GM18505 (cell line): ENCODE measurements around the gene RPS6KA2.
"Not testable (repeated sequence)": the region's sequence is repeated elsewhere in the genome, so short reads cannot be mapped to it uniquely, and the experiment has no call there.

Source experiments
- ATAC-seq: cut with Tn5 transposase; IDR thresholded peaks from one replicate; pipeline ENCODE4 v1.9.1; 2021; ENCODE audit not compliant: unreplicated experiment
- POLR2A ChIP-seq: IDR thresholded peaks from 4 replicates; pipeline ENCODE4 v1.6.1; 2011; ENCODE audit warnings: borderline replicate concordance; ENCODE audit not compliant: insufficient read depth, insufficient read length; ENCODE audit errors: extremely low read depth

Gene RPS6KA2

GRCh38 chr6:166637812-166638572 lies 10.9 kb upstream of the RPS6KA2 start:
- no peak for ATAC-seq
- TF ChIP-seq POLR2A = no peak

- no peak for ATAC-seq
- TF ChIP-seq POLR2A = no peak
These were observed 9.9 kb upstream of the RPS6KA2 start for GRCh38 chr6:166636934-166637333.

DNA sequence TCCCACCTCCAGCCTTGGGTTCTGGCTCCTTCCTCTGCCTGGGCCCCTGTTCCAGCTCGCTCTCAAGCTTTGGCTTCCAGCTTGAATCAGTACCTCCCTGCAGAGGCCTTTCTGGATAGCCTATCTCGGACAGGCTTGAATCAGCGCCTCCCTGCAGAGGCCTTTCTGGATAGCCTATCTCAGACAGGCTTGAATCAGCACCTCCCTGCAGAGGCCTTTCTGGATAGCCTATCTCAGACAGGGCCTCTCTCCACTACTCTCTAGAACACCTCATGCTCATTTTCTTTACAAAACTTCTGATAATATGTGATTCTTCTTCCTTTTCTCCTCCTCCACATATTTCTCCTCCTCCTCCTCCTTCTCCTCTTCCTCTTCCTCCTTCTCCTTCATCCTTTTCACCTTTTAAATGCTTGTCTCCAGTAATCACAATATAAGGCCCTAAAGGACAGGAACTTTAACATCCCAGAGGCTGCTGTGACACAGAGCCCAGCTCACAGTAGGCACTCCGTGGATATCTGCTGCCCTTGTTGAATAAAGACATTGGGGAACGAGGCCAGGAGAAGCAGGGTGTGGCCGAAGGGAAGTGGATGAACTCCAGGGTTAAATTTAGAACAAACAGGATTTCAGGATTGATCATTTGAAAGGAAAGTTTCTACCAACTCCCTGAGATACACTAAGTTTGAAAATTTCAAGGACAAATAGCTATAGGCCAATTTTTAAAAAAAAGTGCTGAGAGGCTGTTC lies 9.3 kb upstream of the RPS6KA2 start:
- no peak for ATAC-seq
- no peak for TF ChIP-seq POLR2A

- ATAC-seq = no peak
- no peak for TF ChIP-seq POLR2A
These were observed 8.2 kb upstream of the RPS6KA2 start for GRCh38 chr6:166635013-166635970.

DNA sequence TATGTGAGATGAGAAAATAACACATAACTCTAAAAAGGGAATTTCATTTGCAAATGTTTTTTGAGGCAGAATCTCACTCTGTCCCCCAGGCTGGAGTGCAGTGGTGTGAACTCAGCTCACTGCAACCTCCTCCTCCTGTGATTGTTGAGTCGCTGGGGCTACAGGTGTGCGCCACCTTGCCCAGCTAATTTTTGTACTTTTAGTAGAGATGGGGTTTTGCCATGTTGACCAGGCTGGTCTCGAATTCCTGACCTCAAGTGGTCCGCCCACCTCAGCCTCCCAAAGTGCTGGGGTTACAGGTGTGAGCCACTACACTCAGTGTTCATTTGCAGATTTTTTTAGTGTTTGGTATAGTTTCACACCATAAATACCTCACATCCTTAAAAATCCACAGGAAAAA lies 7.5 kb upstream of the RPS6KA2 start:
- not testable (repeated sequence) for ATAC-seq

DNA sequence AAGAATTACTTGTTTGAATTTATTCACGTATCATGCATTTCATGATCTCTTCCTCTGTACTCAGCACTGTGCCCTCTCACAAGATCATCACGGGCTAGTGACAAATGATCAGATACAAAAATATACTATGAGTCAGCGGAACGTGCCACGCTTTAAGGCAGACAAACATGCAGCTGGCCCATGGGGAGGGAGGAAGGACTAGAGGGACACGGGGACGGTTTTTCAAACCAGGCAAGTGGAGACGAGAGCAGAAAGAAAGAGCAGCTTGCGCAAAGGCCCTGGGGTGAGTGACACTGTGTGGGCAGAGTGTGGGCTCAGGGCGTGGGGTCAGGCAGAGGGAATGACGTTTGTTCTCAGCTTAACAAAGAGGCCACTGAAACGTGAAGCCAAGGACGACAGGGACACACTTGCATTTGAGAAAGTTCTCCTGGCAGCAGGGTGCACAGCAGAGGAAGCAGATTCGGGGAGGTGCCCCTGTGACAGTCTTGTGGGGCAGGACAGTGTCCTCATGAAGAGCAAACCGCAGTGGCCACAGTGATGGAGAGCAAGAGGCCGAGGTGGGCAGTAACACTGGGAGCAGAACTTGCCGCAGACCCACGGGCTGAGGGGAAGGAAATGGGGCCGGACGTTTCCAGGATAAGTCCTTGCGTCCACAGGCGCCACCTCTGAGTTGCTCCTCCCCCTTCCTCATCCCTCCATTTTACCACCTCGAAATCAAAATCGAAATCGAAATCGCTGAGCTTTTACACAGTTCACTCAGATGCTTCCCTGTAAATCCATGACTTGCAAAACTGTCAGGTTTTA lies 6.9 kb upstream of the RPS6KA2 start:
- no peak for TF ChIP-seq POLR2A
- no peak for ATAC-seq

GRCh38 chr6:166632731-166633130 lies 5.7 kb upstream of the RPS6KA2 start:
- no peak for ATAC-seq
- no peak for TF ChIP-seq POLR2A

- no peak for TF ChIP-seq POLR2A
- no peak for ATAC-seq
These were observed 3.4 kb upstream of the RPS6KA2 start for GRCh38 chr6:166630462-166630861.

DNA sequence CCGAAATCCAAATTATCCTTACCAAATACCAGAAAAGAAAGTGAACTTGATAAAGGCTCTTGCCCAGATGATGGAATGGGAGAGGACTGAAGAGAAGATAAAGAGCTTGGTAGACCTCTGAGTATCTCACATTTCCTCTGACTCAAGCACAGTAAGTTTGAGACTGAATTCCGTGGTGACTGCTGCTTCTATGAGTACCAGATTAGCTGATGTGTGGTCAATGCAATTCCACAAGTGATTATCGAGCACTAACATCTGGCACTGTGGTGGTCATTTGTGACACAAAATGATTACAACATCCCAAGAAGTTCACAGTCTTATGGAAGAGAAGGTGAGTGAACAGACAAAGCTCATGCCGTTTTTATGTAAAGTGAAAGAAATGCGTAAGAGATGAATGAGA lies 2.6 kb upstream of the RPS6KA2 start:
- no peak for ATAC-seq

GRCh38 chr6:166627875-166628801 lies 1.1 kb upstream of the RPS6KA2 start:
- peak; percentile 25 for ATAC-seq
- no peak for TF ChIP-seq POLR2A

More for the DNA sequence above, 2.6 kb upstream of the RPS6KA2 start:
- no peak for TF ChIP-seq POLR2A

- TF ChIP-seq POLR2A = no peak
- peak; percentile 3 for ATAC-seq
These were observed 646 bp downstream of the RPS6KA2 start for GRCh38 chr6:166626177-166627032.
